Hepatocyte (in vitro differentiated cells): Measurements from ENCODE around the gene TKT. TPM values are rescaled to one million over a fixed set of nuclear protein-coding genes. Genes with fewer than 3 reads are reported as not detected.

Experiments
- DNase-seq: peaks from one replicate; pipeline ENCODE4 v3.0.0-alpha.2; 2016; ENCODE audit warnings: low spot score
- H2AFZ ChIP-seq: fragments of 200-600 bp; sonication (generic); 2 replicates; pipeline ENCODE4 v1.6.0; 2016; ENCODE audit warnings: antibody characterized with exemption, mild to moderate bottlenecking
- H3K27ac ChIP-seq: fragments of 200-600 bp; sonication (generic); 2 replicates; pipeline ENCODE4 v1.5.1; 2016; ENCODE audit warnings: mild to moderate bottlenecking
- H3K27me3 ChIP-seq: fragments of 200-600 bp; sonication (generic); 2 replicates; pipeline ENCODE4 v1.6.1; 2016
- H3K36me3 ChIP-seq: fragments of 200-600 bp; sonication (generic); replicated peaks from 2 replicates; pipeline ENCODE4 v1.5.1; 2016; ENCODE audit warnings: low read depth; ENCODE audit not compliant: insufficient read depth
- H3K4me1 ChIP-seq: fragments of 200-600 bp; sonication (generic); 2 replicates; pipeline ENCODE4 v1.5.1; 2016; ENCODE audit warnings: mild to moderate bottlenecking, moderate library complexity; ENCODE audit not compliant: insufficient read depth
- H3K4me2 ChIP-seq: fragments of 200-600 bp; sonication (generic); 2 replicates; pipeline ENCODE4 v1.6.0; 2016
- H3K4me3 ChIP-seq: fragments of 200-600 bp; sonication (generic); 2 replicates; pipeline ENCODE4 v1.5.1; 2016; ENCODE audit warnings: mild to moderate bottlenecking
- H3K79me2 ChIP-seq: fragments of 200-600 bp; sonication (generic); 2 replicates; pipeline ENCODE4 v1.6.0; 2017; ENCODE audit warnings: mild to moderate bottlenecking
- H3K9me2 ChIP-seq: fragments of 200-600 bp; sonication (generic); replicated peaks from 2 replicates; pipeline ENCODE4 v1.6.0; 2017; ENCODE audit warnings: mild to moderate bottlenecking; ENCODE audit not compliant: insufficient read depth
- H3K9me3 ChIP-seq: fragments of 200-600 bp; sonication (generic); 2 replicates; pipeline ENCODE4 v1.5.1; 2016; ENCODE audit warnings: low read depth, mild to moderate bottlenecking
- H4K20me1 ChIP-seq: fragments of 200-600 bp; sonication (generic); 2 replicates; pipeline ENCODE4 v1.6.0; 2016; ENCODE audit warnings: mild to moderate bottlenecking; ENCODE audit not compliant: insufficient read depth, poor library complexity, severe bottlenecking
- CTCF ChIP-seq: fragments of 200-600 bp; sonication (generic); IDR thresholded peaks from 2 replicates; pipeline ENCODE4 v1.5.1; 2016; ENCODE audit warnings: antibody characterized with exemption, mild to moderate bottlenecking; ENCODE audit not compliant: poor library complexity
- EZH2 ChIP-seq: fragments of 200-600 bp; sonication (generic); IDR thresholded peaks from 2 replicates; pipeline ENCODE4 v1.6.1; 2016; ENCODE audit warnings: antibody characterized with exemption, mild to moderate bottlenecking, borderline replicate concordance
- EZH2phosphoT487 ChIP-seq: fragments of 200-600 bp; sonication (generic); IDR thresholded peaks from one replicate; pipeline ENCODE4 v1.6.1; 2018; ENCODE audit warnings: antibody characterized with exemption, mild to moderate bottlenecking, low read depth, moderate library complexity; ENCODE audit not compliant: unreplicated experiment, severe bottlenecking
- WGBS: methylation state at CpG from one replicate; pipeline ENCODE4 v1.1.6; 2016; ENCODE audit warnings: low lambda C conversion rate; ENCODE audit errors: missing lambda C conversion rate; 5-methylcytosine and 5-hydroxymethylcytosine counted together
- polyA plus RNA-seq: library from polyadenylated mRNA; unstranded; fragments of >200 nt; fragmentation: Nextera tagmentation; extraction: Ambion mirVana; gene quantifications from 2 replicates; pipeline ENCODE4 v1.2.1, GENCODE V29; 2016
- total RNA-seq: library from RNA; depleted of rRNA; stranded (reverse); fragments of >200 nt; gene quantifications from 2 replicates; pipeline ENCODE4 v1.2.3, GENCODE V29; 2014

Gene TKT
- total and polyA plus RNA-seq, 2 experiments from 2014 or later = 149 to 265 TPM

DNA sequence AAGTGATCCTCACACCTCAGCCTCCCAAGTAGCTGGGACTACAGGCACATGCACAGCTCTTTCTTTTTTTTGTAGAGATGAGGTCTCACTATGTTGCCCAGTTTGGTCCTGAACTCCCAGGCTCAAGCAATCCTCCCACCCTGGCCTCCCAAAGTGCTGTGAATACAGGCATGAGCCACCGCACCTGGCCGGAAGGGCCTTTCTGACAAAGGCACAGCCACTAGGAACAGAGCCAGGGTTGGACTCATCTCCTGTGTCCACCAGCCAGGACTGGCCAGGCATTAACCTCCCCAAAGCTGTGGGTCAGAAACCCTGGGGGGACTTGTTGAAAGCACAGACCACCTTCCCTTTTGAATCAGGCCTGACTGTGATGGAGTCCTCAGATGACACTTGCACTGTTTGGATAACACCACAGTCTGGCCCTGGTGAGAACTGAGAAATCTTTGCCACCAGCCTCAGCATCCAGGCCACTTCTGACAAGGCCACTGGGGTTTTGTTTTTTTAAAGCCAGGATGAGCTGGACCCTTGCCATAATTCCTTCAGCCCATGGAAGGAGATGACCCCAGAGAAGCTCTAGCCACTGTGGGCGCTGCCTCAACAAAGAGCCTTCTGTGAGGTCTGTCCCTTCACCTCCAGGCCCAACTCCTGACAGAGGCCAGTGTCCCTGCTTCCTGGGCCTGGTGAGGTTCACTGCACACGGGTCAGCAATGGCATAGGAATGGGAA is 4.8 kb downstream of the TKT start:
- Histone ChIP-seq H3K4me1 (peaks cover 21% of the 10 kb centered on the region), H3K9me3 (no peaks in the 10 kb centered on the region), H3K27me3 (no peaks in the 10 kb centered on the region), H4K20me1 (peaks cover 70% of the 10 kb centered on the region), H3K27ac (no peak overlapping the region), H3K4me3 (no peak overlapping the region), H3K36me3 (no peaks in the 10 kb centered on the region), H3K4me2 (no peak overlapping the region), H3K79me2 (peaks cover 92% of the 10 kb centered on the region), H2AFZ (no peak overlapping the region), H3K9me2 (no peaks in the 10 kb centered on the region)
- TF ChIP-seq EZH2phosphoT487 (no peak), CTCF (no peak), EZH2 (no peak)
- WGBS = 97% methylated on average over 4 of the region's 4 CpGs
- DNase-seq = no peak

DNA sequence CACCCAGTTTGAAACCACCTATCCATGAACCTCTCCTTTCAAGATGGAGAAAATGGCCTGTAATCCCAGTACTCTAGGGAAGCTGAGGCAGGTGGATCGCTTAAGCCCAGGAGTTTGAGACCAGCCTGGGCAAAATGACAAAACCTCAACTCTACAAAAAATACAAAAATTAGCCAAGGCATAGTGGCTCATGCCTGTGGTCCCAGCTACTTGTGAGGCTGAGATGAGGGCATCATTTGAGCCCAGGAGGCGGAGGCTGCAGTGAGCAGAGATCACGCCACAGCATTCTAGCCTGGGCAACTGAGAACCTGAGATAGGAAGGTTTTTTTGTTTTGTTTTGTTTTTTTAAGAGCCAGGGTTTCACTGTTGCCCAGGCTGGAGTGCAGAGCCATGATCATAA is 5.4 kb downstream of the TKT start:
- no peak overlapping the region for H2AFZ ChIP-seq
- peaks cover 21% of the 10 kb centered on the region for H3K4me1 ChIP-seq
- no peaks in the 10 kb centered on the region for H3K36me3 ChIP-seq
- no peak overlapping the region for H3K4me3 ChIP-seq
- peaks cover 98% of the 10 kb centered on the region for H3K79me2 ChIP-seq
- no peak overlapping the region for H3K27ac ChIP-seq
- no peaks in the 10 kb centered on the region for H3K27me3 ChIP-seq
- no peak for DNase-seq
- TF ChIP-seq EZH2phosphoT487 (no peak), EZH2 (no peak), CTCF (no peak)
- H3K9me3 ChIP-seq = no peaks in the 10 kb centered on the region
- no peak overlapping the region for H3K4me2 ChIP-seq
- H3K9me2 ChIP-seq = no peaks in the 10 kb centered on the region
- peaks cover 73% of the 10 kb centered on the region for H4K20me1 ChIP-seq
- 99% methylated on average over 3 of the region's 3 CpGs for WGBS

- H3K27me3 ChIP-seq = no peaks in the 10 kb centered on the region
- peaks cover 79% of the 10 kb centered on the region for H4K20me1 ChIP-seq
- H3K4me1 ChIP-seq = peaks cover 16% of the 10 kb centered on the region
Observed at GRCh38 chr3:53248161-53248560, 7.7 kb downstream of the TKT start.

More at GRCh38 chr3:53248161-53248560, 7.7 kb downstream of the TKT start:
- WGBS = 91% methylated on average over 6 of the region's 6 CpGs
- Histone ChIP-seq H3K27ac (no peak overlapping the region), H3K79me2 (peaks cover 99% of the 10 kb centered on the region), H3K36me3 (no peaks in the 10 kb centered on the region), H3K4me3 (no peak overlapping the region), H3K9me2 (no peaks in the 10 kb centered on the region), H3K9me3 (no peaks in the 10 kb centered on the region), H2AFZ (no peak overlapping the region), H3K4me2 (no peak overlapping the region)
- no peak for TF ChIP-seq EZH2phosphoT487
- no peak for TF ChIP-seq EZH2
- no peak for TF ChIP-seq CTCF
- DNase-seq = no peak
